Skin epidermis (tissue), 12 donors: ENCODE results near the gene AGBL4.
"Not testable (repeated sequence)": the region's sequence is repeated elsewhere in the genome, so short reads cannot be mapped to it uniquely, and the experiment has no call there.

Experiments
- H3K27ac ChIP-seq, 21 experiments: fragments of 200-600 bp; sonication (generic) in 11 of 21; one replicate each; pipeline ENCODE4 v1.5.0; 2020; ENCODE audit warnings: mild to moderate bottlenecking in 3 of 21, inconsistent platforms in 2 of 21, moderate library complexity in 2 of 21
- H3K4me3 ChIP-seq, 7 experiments: fragments of 200-600 bp; sonication (generic) in 2 of 7; one replicate each; pipeline ENCODE4 v1.5.0; 2020; ENCODE audit warnings: inconsistent platforms in 2 of 7, mild to moderate bottlenecking in 2 of 7, moderate library complexity in 1 of 7

AGBL4 gene

GRCh38 chr1:50023292-50024159 lies at the start of gene AGBL4:
Gene AGBL4 (minus strand): TSS chr1:50023954.
- H3K27ac ChIP-seq, result no peak within 1 kb of the TSS
- peak within 1 kb of the TSS; percentile 19 to 55 (median 34) for H3K4me3 ChIP-seq

GRCh38 chr1:50066806-50067205 lies 43.1 kb upstream of the AGBL4 start:
- no peak overlapping the region for H3K4me3 ChIP-seq
- no peak overlapping the region for H3K27ac ChIP-seq

- no peak overlapping the region for H3K27ac ChIP-seq
- no peak overlapping the region for H3K4me3 ChIP-seq
Measured at GRCh38 chr1:50060279-50060678, 36.5 kb upstream of the AGBL4 start.

GRCh38 chr1:50048791-50049190 lies 25.0 kb upstream of the AGBL4 start:
- H3K27ac ChIP-seq, result no peak overlapping the region
- H3K4me3 ChIP-seq, result no peak overlapping the region

- Histone ChIP-seq H3K4me3 (peak overlapping the region in 1 of 7 experiments; percentile 16), H3K27ac (no peak overlapping the region)
Measured at GRCh38 chr1:50047916-50048694, 24.4 kb upstream of the AGBL4 start.

GRCh38 chr1:50038237-50038809 lies 14.6 kb upstream of the AGBL4 start:
- H3K4me3 ChIP-seq, result no peak overlapping the region
- no peak overlapping the region for H3K27ac ChIP-seq

GRCh38 chr1:50027794-50028193 lies 4.0 kb upstream of the AGBL4 start:
- H3K27ac ChIP-seq, result no peak overlapping the region
- no peak overlapping the region for H3K4me3 ChIP-seq

GRCh38 chr1:49995734-49996133 lies 28.0 kb downstream of the AGBL4 start:
- Histone ChIP-seq H3K27ac (no peak overlapping the region), H3K4me3 (no peak overlapping the region)

- H3K4me3 ChIP-seq, result no peak overlapping the region
- H3K27ac ChIP-seq, result no peak overlapping the region
Measured at GRCh38 chr1:49971088-49971487, 52.7 kb downstream of the AGBL4 start.

GRCh38 chr1:49951385-49951784 lies 72.4 kb downstream of the AGBL4 start:
- Histone ChIP-seq H3K27ac (no peak overlapping the region), H3K4me3 (no peak overlapping the region)

- H3K27ac ChIP-seq, H3K4me3 ChIP-seq: not testable (repeated sequence)
Measured at GRCh38 chr1:49915301-49915700, 108.5 kb downstream of the AGBL4 start.

GRCh38 chr1:49906365-49906764 lies 117.4 kb downstream of the AGBL4 start:
- Histone ChIP-seq H3K27ac (no peak overlapping the region), H3K4me3 (no peak overlapping the region)

- no peak overlapping the region for H3K27ac ChIP-seq
- no peak overlapping the region for H3K4me3 ChIP-seq
Measured at GRCh38 chr1:49864581-49864980, 159.2 kb downstream of the AGBL4 start.

GRCh38 chr1:49854741-49855140 lies 169.0 kb downstream of the AGBL4 start:
- H3K4me3 ChIP-seq, result no peak overlapping the region
- H3K27ac ChIP-seq, result no peak overlapping the region

GRCh38 chr1:49842596-49842995 lies 181.2 kb downstream of the AGBL4 start:
- Histone ChIP-seq H3K27ac (no peak overlapping the region), H3K4me3 (no peak overlapping the region)

- H3K27ac ChIP-seq, result no peak overlapping the region
- no peak overlapping the region for H3K4me3 ChIP-seq
Measured at GRCh38 chr1:49841767-49842166, 182.0 kb downstream of the AGBL4 start.

GRCh38 chr1:49824261-49824660 lies 199.5 kb downstream of the AGBL4 start:
- no peak overlapping the region for H3K27ac ChIP-seq
- no peak overlapping the region for H3K4me3 ChIP-seq

- Histone ChIP-seq H3K27ac (no peak overlapping the region), H3K4me3 (no peak overlapping the region)
Measured at GRCh38 chr1:49817681-49818080, 206.1 kb downstream of the AGBL4 start.

GRCh38 chr1:49787013-49787412 lies 236.7 kb downstream of the AGBL4 start:
- not testable (repeated sequence) for H3K4me3 ChIP-seq, H3K27ac ChIP-seq

GRCh38 chr1:49765034-49765433 lies 258.7 kb downstream of the AGBL4 start:
- no peak overlapping the region for H3K4me3 ChIP-seq
- no peak overlapping the region for H3K27ac ChIP-seq

GRCh38 chr1:49738118-49738517 lies 285.6 kb downstream of the AGBL4 start:
- not testable (repeated sequence) for H3K4me3 ChIP-seq, H3K27ac ChIP-seq
